CD4-positive, alpha-beta T cell treated with Interleukin-15 for 1 hour (primary cell): ENCODE data around the gene ARPC2.

Experiments
- DNase-seq: peaks from one replicate; pipeline ENCODE4 v3.0.0-alpha.2; 2020

ARPC2 gene

DNA sequence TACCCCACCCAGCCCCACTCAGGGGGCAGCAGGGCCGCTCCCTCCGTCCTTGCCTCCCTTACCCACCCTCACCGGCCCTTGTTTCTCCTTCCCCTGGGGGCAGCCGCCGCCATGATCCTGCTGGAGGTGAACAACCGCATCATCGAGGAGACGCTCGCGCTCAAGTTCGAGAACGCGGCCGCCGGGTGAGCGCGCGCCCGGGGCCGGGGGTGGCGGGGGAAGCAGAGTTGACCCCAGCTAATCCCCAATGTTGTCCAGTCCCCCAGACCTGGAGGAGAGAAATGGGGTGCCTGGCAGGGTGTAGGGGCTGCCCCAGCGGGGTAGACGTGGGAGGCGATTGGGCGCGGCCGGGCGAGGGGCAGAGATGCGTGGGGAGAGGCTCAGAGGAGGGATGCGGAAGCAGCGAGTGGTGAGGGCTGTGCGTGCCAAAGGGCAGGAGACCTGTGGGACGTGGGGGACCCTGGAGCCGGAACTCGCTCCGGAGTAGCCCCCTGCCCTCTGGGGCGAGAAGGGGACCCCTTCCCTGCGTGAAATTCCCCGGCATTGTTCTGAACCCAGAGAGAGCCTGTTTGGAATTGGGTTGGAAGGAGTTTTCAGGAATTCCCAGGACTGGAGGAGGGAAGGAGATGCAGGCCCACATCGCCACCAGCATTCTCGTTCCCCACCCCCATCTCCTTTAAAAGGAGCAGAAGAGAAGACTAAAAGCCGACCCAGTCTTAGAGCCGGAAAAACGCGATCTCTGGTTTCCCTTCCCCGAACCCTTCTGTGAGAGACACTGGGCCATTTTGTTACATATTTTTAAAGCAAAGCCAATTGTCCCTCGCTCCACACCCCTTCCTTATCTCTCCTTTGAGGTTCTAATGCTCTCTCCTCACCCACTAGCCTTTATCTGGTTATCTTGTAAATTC lies 625 bp downstream of the ARPC2 start:
- DNase-seq, result peak; percentile 78

DNA sequence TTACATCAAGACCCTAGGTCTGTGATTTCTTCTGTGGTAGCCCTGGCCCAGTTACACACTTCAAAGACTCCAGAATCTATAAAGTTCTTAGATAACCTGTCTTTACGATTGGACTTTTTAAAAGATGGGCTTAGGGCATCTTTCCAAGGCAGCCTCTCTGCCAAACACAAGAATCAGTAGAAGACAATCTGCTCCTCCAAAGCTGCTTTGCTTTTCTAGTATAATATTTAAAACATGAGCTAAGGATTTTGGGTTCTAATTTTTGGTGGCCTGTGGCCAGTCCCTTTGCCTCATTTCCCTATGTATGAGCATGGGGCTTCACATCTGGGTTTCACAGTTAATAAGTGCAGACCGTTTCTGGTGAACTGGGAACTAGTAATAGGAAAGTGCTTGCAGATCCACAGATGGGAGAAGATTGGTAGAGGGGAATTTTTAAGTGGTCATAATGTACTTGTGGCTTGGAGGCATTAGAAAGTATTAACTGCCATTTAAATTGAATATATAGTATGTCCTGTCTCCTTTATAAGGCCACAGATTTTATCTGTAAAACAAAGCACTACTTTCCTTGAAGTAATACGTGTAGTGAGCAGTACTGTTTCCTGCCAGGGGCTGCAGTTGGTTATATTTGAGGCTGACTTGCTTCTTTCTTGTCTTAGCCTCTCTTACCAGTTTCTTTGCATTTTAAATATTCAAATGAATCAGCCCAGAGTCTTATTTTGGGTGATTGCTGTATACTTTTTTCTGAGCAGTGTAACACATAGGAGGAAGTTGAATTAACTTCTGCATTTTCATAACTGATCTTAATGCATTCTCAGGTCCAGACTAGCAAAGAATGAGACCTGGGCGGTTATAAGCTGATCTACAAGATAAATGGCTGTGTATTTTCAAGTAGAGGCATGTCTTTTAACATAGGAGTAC lies 1.5 kb downstream of the ARPC2 start:
- peak; percentile 30 for DNase-seq

DNA sequence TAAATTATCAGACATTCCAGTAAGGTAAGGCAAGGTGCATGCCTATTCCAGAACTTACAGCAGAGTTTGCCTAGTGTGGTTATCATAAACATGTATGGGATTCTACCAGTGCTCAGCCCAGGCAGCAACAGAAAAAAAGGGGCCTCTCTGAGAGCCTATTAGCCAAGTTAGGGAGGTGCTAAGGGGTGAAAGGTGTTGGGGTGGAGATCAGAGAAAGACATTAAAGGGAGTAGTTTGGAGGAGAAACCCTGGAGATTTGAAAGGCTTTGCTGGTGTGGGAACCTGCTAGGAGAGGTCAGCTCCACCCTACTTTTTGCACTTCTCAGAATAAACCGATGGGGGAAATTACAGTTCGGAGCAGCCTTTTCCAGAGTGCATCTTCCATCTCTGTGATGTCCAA lies 2.9 kb downstream of the ARPC2 start:
- DNase-seq, result no peak

DNA sequence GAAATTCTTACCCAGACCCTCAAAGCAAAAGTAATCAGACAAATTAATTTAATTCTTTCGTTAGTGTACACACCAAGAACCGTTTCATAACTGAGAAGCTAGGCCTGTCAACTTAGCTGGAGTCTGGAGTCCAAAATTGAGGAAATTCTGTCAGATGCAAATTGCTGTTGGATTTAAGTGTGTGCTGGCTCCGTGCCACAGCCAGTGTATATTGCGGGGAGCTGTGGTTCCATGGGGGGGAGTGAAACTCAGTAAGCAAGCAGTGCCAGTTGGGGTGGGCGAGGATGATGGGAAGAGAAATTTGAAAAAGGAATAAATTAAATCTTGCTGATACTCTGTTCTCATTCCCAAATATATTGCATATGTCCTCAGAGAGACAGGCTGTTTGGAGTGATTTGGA lies 4.0 kb downstream of the ARPC2 start:
- no peak for DNase-seq

DNA sequence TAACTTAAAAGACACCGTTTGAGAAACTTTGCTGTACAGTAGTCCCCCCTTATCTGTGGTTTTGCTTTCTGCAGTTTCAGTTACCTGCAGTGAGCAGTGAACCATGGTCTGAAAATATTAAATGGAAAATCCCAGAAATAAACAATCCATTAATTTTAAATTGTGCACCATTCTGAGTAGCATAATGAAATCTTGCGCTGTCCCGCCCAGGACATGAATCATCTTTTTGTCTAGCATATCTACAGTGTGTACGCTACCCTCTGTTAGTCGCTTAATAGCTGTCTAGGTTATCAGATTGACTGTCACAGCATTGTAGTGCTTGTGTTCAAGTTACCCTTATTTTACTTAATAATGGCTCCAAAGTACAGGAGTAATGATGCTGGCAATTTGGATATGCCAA lies 6.1 kb downstream of the ARPC2 start:
- no peak for DNase-seq

DNA sequence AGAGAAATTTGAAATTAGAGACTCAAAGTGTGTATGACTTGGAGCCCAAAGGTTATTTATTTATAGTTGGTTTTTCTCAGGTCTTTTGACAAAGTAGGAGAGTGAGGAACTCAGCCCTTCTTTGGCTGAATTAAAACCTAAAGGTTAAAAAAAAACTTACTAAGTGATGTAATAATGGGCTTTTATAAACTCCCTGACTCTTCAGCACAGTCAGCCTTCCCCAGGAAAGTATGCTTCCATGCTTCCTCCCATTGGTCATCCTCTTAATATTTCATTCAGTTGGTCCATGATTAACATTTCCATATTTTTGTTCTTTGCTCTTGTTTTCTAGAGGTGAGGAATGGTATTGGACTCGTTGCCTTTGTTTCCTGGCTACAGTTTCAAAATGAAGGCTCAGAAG lies 7.2 kb downstream of the ARPC2 start:
- no peak for DNase-seq

DNA sequence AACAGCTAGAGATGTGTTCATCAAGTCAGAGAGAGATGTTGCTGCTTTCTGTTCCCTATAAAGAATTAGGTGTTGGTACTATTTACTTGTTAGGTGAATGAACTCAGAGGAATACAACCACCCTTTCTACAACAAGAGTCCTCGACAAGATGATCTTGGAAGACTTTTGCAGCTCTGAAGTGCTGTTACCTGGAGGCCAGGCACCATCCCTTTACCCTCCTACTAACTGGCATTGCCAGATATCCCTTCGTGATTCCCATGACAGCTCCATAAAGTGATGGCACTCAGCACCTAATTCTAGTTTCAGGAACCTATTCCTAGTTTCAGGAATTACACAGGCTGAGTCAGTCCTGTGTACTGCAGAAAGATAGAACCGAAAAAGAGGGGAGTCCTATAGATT lies 9.9 kb downstream of the ARPC2 start:
- no peak for DNase-seq

DNA sequence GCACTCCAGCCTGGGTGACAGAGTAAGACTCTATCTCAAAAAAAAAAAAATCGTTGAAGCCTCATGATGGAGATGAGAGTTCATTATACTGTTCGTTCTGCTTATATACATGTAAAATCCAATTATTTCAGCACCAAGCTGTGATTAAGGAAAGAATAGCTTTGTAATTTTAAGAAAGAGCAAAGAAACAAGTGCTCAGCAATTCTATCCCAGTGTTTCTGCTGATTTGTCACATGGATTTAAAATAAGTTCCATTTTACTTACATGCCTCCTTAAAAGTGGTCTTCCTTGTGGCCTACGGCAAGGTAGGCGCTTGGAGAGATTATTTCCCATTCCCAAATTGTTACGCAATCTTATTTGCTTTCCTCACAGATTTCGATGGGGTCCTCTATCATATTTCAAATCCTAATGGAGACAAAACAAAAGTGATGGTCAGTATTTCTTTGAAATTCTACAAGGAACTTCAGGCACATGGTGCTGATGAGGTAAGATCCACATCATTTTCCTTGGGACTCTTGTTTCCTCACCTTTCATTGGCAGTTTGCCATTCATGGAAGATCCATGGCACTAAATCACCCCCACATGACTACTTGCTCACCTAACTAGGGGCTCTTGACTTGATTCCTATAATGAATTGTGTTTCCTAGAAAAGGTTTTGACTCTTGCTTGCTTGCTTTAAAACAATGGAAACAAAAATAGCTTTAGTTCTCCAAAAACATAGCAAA lies 11.5 kb downstream of the ARPC2 start:
- DNase-seq, result no peak

DNA sequence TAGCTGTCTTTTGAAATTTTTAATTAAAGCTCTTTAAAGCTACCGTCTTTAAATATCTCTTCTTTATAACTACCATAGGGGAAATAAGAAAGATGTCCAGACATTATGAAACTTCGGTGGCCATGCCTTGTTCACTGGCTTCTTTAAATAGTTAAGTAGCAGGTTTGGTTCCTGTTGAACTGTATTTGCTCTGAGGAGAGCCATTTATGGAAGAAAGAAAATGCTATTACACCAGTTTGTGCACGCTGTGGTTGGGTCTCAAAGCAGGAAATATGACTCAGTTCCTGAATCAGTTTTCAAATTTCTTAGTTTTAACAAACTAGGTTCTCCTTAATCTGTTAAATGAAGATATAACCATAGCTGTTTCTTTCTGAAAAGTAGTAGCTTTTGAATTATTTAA lies 12.2 kb downstream of the ARPC2 start:
- DNase-seq, result peak; percentile 49

DNA sequence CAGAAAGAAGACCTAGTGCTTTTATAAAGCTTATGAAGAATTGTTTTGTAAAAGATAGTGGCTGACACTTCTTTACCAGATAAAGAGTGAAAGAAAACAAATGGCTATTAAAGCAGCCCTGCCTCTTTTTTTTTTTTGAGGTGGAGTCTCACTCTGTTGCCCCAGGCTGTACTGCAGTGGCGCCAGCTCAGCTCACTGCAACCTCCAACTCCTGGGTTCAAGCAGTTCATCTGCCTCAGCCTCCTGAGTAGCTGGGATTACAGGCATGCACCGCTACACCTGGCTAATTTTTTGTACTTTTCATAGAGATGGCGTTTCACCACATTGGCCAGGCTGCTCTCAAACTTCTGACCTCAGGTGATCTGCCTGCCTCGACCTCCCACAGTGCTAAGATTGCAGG lies 12.9 kb downstream of the ARPC2 start:
- DNase-seq, result no peak

DNA sequence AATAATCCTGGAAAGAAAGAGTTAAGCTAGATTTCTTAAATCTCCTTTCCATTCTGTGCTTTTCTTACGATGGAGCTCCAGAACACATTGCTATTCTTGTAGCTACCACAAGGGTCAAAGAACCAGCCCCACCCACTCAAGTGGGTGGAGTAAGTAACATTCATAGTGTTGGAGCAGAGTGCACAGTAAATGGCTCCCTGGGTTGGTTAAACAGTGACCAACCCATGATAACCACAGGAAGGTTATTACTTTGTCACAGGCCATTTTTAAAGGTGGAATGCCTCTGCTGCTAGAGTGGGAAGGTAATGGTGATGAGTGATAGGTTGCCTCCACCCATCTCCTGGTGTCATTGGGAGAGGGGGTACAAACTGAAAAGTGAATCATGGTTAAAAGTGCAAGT lies 13.9 kb downstream of the ARPC2 start:
- DNase-seq, result no peak

DNA sequence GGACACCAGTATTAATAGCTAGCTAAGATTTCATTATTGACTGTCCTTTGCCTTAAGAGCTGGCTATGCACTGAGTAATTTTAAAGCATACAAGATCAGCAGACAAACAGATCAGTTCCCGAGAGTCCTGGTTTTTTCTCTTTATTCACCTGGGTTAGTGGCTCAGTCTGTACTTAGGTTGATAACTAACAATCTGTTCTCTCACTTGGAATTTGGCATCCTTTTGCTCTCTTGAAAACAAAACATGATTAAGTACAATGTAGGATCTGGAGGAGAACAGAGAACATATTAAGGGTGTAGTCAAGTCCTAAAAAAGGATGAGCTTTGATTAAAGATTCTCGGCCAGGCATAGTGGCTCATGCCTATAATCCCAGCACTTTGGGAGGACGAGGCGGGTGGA lies 16.6 kb downstream of the ARPC2 start:
- no peak for DNase-seq

DNA sequence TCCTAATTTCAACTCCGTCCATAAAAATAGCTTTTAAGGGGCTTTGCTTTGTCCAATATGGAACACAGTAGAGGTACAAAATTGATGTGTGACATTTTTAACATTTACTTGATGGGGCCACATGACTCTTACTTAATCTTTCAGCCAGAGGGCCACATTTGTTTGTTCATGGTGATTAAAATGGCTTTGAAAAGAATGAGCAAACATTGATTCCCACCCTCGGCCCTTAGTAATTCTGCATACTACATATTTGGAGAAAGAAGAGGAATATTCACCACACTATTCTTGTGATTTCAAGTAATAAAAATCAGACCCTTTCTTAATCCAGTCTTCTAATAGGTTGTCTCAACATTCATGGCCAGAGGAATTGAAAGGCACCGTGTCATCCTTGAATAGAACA lies 17.5 kb downstream of the ARPC2 start:
- no peak for DNase-seq

DNA sequence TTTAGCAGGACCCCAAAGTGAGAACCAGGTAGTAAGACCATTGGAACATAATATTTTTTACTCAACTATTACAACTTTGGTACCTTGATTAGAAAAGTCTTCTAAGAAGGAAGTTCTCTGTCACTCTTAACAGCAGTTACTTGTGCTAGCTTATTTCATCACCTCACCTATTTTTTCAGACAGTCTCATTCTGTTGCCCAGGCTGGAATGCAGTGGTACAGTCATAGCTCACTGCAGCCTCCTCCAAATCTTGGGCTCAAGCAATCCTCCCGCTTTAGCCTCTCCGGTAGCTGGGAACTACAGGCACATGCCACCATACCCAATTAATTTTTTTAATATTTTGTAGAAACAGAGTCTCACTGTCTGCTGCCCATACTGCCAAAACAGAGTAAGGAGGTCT lies 18.0 kb downstream of the ARPC2 start:
- DNase-seq, result no peak

DNA sequence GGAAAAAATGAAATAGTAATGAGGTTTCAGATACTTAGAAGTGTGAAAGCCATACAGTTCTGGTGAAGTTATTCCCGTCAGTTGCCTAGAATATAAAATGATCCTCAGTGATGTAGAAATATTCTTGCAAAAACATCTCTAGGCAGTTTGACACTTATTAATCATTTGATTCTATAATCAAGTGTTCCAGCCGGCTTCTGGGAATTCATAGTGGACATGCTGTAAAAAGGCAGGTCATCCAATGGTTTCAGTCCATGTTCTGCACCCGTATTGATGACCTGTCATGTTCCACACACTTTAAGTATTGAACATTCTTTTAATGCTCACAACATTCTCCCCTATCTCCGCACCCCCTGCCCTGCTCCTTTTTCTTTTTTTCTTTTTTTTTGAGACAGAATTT lies 19.8 kb downstream of the ARPC2 start:
- no peak for DNase-seq

DNA sequence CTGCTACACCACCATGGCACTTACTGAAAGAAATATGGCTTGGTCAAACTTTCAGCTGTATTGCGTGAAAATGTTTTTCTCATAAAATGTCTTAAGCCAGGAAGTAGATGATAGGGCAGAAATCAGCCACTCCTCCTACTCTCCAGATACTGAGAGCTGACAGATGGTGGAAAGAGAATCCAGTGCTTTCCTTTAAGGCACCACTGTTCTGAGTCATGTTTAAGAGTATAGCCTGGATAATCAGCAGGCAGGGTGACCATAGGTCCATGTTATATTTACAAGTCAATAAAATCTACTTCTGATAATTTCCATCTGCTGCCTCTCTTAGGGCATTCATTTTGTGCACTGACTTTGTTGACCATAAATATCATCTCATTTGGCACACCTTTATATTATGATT lies 21.9 kb downstream of the ARPC2 start:
- no peak for DNase-seq

DNA sequence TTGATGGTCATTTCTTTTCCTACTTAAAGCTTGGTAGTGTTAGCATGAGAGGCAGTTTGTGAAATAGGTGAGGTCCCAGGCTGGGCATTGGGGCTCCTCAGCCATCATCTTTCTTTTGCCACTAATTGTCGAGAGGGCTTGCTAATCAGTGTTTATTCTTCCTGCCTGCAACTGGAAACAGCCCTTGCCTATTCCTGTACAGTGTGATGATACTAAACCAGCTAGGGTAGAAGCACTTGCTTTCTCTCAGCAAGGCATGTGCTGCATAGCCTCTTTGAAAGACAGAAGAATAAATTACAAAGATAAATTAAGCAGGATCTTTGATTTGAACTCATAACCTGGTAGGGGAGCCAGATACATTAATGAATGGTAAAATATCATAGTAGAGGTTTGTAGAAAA lies 27.2 kb downstream of the ARPC2 start:
- DNase-seq, result no peak

DNA sequence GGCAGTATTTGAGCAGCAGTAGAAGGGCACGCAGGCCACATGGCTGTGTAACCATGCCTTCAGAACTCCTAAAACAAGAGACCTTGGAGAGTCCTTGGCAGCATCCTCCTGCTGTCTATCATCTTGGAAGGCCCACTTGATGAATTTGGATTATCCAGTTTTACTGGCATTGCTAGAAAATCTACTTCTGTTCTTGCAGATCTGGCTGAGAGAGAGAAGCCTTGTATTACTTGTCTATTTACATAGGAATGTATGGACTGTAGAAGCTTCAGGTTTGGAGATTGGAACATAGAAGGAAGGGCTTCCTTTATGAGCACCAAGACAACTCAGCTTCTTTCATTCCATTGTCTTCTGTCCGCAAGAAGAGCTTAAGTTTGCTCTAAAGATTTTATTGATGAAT lies 27.7 kb downstream of the ARPC2 start:
- no peak for DNase-seq

DNA sequence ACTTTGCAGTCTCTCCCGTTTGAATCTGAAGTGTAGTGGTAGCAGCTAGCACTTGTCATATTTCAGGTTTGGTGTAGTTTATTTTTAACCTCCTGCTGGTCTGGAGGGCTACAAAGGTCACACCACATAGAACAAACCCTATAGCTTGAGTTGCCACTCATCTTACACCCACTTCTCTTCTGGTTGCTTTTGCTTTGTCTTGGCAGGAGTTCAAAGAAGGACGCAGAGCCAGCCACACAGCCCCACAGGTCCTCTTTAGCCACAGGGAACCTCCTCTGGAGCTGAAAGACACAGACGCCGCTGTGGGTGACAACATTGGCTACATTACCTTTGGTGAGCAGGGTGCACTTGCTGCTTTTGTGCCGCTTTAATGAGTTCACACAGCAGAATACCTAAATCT lies 28.2 kb downstream of the ARPC2 start:
- DNase-seq, result no peak

DNA sequence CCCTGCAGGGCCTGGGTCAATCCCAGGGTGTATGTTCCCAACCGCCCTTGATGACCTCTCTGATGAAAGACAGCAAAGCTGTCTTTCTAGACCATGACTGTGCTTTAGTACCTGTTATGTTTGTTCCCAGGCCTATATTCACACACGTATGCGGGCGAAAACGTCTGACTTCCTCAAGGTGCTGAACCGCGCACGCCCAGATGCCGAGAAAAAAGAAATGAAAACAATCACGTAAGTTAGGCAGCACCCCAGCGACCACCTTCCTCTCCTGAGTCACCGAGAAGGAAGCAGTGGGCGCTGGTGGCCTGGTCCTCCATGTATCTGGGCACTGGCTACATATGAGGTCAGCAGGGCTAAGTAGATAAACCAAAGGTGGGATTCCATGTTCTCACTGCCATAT lies 32.7 kb downstream of the ARPC2 start:
- DNase-seq, result no peak

DNA sequence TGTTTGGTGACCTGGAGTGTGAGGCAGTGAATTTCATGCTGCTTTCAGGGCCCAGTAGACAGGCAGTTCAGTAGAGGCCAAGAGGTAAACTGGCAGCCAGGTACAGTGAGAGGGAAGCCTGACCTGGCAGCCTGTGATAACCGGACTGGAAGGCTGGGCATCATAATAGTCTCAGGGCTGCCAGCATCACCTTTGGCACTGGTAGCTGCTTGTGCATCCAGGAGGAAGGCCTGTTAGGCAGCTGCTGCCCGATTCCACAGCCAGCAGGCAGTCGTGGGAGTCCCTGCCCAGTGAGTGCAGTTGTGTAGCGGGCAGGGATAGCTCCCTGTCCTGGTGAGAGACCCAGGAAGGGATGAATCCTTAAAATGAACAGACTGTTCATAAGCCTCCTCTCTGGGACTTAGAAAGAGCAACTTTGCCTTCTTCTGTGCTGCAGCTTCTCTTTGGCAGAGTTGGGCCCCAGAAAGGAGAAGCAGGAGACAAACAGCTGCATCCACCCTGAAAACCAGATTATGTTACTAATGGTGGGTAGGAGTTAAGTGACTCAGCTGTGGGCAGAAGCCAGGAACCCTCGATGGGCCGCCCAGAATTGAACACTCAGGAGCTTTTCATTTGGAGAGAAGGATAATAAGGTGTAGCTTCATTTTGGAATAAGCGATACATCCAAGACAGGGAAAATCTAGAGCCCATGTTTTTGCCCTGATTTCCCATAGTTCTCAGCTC lies 35.7 kb downstream of the ARPC2 start:
- peak; percentile 14 for DNase-seq

DNA sequence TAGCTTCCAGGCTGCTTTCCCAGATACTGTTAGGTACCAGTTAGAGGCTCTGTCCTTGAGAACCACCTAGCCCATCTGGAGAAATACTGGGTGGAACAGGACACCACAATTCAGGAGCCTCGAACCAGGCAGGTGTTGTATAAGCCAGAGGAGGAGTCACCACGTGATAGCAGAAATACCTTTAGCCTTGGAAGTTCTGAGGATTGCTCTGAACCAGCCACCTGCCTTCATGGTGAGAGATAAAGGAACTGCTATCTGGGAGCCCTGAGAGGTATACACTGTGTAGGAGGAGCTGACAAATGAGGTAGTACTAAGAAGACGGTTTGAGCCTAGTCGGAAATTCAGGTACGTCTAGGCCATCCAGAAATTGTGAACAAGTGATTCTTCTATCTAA lies 36.2 kb downstream of the ARPC2 start:
- DNase-seq, result no peak

DNA sequence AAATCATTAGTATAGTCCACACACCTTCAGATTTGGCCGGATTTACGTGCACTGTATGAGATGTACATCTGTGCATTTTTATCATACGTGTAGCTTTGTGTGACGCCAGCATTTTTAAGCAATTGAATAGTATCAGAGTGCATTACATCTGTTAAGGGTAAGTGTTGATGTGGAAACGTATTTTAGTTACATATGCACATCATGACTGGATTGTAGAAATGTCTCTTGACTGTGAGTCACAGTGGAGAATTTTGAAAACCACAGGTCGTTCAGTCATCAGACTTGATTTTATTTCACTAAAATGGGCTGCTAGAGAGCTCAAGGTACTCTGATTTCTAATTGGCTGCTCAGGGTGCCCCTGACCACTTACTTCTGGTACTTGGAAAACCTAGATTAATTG lies 38.5 kb downstream of the ARPC2 start:
- no peak for DNase-seq
